Stimulated activated naive CD4-positive, alpha-beta T cell treated with Interleukin-2 at 50 U/mL for 16 hours (primary cell): ENCODE measurements around the gene HIPK3.

ENCODE experiments used
- DNase-seq: peaks from one replicate; lab custom pipeline; 2025; lab: John Stamatoyannopoulos, UW

The HIPK3 gene

DNA sequence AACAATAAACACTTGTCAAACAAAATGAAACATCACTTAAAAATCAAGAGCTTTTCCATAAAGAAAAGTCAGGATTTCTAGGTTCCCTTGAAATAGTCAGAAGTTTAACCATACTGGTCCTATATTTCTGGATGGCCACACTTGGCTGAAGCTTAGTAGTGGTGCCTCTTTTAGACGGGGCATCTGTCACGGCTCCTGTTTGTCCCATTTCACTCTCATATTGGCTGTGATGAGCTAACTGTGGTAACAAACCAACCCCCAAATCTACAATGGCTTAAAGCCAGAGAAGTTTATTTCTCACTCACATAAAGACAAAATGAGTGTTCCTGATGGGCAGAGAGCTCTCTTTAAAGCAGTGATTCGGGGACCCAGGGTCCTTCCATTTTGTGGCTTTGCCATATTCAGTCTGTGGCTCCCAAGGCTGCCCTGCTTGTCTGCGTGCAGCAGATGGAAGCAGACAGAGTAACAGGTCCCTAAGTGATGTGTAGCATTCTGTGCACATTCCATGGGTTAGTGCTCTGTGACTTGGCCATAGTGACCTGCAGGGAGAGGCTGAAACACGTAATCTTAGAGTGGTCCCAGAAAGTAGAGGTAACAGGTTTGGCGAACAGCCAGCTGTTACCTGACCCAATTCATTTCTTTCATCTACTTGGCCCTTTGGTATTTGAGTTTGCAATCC is 137.4 kb downstream of the HIPK3 start:
- DNase-seq: no peak

DNA sequence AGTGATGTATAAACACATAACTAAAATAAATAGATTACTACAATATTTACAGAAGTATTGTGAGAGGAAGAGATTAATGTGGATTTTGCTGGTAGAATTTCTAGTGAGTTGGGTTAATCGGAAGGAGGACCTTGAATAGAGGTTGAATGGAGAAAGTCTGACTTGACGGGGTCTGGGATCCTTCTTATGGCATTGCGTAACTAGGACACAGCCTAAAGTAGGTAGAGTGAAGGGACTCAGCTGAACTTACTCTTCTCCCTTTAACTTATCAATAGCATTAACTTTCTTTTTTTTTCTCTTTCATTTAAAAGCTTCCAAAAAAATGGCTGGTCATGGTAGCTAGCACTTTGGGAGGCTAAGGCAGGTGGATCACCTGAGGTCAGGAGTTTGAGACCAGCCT is 139.2 kb downstream of the HIPK3 start:
- DNase-seq: no peak

DNA sequence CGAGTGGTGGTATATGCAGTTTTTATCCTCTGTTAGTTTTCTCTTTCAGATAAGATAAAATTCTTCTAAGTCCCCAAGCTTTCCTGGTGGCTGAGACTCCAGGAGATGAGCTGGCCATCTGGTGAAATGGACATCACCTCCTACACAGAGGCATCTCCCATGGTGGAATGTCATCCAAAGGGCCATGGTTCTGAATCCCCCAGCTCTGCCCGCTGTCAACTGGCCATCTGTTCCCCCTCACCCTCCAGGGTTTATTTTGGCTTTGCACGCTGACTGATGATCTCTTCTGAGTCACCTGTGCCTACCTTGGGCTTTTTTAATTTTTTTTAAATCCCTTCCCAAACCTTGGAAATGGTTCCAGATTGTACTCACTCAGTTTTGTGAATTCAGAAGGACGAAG is 142.2 kb downstream of the HIPK3 start:
- DNase-seq: no peak

DNA sequence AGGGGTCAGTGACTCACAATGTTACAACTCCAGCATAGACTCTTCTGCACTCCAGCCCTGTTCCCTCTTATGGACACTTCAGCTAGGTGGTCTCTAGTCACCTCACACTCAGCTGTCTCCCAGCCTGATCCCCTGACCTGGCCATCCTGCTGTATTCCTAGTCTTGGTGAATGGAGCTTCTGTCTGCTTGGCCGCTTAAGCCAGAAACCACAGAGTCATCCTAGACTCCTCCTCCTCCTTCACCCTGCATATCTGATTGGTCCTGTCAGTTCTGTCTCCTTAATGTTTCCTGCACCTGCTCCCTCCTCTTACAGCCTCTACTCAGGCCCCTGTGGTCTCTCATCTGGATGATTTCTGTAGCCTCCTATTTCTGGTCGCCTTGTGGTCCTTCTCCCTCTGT is 144.9 kb downstream of the HIPK3 start:
- no peak for DNase-seq

DNA sequence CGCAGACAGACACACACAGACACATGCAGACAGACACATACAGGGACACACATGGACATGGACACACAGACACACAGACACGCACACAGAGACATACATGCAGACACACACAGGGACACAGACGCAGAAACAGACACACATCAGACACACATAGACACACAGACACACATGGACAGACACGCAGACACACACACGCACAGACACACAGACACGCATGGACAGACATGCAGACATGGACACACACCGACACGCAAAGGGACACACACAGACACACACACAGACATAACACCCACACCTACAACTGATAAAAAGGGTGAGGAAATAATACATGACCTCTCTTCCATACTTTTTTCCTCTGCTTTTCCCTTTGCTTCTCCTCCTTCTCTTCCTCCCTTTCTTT is 146.2 kb downstream of the HIPK3 start:
- no peak for DNase-seq

DNA sequence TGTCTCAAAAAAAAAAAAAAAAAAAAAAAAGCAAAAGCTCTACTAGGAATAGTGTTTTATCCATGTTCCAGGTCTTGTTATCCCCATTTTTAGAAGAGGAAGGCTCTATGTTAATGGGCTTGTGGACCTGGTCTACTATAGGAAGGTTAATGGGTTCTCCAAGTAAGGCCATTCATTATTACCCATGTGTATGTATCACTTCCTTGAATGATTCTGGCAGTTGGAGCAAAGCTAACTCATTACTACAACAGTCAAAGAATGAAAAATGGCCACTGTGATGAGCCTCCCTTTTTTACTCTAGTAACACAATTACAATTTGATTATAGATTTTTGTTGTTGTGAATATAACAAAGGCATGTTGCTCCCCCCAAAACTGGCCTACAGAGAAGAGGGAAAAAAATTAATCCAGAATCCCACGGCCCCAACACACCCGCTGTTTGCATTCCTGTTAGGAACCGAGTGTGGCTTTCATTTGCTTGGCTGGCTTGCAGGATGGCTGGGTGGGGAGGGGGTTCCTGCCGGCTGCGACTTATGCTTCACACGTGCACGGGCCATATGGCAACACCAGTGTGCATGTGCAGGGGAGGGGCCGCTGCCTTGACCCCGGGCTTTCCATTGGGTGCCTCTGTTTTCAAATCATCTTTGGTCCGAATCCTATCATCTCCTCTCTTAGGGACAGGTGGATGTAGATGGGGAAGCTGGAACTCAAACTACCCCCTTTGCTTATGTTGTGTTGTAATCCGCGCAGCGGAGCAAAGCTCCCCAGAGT is 148.8 kb downstream of the HIPK3 start:
- DNase-seq: no peak
